GM03348 (cell line): ENCODE measurements around the gene ZBTB7C.
"Not testable (repeated sequence)": the region's sequence is repeated elsewhere in the genome, so short reads cannot be mapped to it uniquely, and the experiment has no call there.

Experiments
- DNase-seq: peaks from one replicate; pipeline ENCODE4 v3.0.0; 2012; ENCODE audit warnings: low spot score

ZBTB7C gene

DNA sequence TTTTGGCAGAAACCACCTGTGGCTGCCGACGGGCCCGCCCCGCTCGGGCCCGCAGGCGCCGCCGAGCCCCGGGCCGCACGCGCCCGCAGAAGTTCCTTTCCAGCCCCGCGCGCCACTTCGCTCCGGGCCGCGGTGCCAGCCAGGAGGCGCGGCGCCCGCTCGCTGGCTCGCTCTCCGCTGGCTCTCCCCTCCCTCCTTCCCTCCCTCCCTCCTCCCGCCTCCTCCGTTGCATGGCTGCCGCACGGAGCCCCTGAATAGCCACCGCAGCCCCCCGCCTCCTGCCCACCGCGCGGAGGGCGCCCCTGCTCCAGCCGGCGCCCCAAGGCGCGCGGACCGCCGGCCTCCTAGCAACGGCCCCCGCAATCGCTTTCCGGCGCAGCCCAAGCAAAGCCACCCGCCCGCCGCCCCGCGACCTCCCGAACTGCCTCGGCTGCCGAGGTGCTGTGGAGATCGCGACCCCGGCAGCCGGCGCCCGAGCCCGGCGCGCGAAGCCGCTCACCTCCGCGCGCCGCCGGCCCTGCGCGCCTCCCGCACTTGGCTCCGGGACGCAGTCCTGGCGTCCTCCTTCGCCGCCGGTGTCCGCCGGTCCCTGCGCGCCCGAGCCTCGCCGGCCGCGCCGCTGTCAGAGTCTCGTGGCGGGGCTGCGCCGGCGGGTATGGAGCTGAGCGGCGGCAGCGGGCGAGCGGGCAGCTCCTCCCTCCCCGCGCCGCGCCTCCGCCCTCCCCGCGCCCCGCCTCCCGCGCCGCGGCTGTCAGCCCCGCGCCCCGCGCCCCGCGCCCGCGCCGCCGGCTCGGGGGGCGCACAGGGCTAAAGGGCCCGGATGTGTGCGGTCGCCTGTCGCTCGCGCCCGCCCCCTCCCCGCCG lies at the start of gene ZBTB7C:
Gene ZBTB7C, minus strand, starts transcription at position 657 of the 864 bp plus-strand sequence.
- DNase-seq, result peak; percentile 77

GRCh38 chr18:48456838-48457237 lies 47.7 kb upstream of the ZBTB7C start:
- DNase-seq, result no peak

DNA sequence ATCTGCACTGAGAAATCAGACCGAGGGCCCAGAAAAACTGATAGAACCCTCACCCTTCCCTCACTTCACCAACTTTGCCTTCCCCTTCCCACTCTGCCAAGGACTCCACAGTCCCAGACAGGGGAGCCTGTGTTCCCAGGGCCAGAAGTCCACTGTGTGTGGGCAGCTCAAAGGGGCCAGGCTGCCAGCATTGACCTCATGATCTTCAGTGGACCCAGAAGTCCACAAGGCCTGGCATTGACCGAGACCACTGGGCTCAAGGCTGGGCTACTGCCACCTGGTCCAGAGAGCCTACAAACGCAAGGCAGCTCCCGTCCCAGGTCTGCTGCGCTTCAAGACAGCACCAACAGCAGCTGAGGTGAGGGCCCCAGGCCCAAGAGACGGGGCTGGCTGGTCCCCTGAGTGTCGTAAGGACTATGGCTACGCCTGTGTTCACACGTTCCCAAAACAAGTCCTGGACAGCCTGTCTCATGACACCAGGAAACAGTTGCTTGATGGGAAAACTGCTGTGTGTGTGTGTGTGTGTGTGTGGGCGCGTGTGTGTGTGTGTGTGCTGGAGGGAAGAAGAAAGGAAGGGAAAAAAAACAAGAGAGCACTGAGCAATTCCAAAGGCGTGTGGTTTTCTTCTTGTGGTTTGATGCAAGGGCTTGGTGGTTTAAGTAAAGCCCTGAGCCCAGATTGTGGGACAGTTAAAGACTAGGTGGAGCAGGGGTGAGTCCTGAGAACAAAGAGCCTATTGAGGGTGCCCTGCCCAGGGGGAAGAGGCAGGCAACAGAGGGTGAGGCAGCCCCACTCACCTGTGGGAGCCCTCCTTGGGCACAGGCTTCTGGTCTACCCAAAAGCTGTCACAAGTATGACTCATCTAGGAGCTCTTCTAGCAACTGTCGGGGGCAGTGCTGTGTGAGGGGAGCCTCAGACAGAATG lies 46.6 kb upstream of the ZBTB7C start:
- DNase-seq, result peak; percentile 76

DNA sequence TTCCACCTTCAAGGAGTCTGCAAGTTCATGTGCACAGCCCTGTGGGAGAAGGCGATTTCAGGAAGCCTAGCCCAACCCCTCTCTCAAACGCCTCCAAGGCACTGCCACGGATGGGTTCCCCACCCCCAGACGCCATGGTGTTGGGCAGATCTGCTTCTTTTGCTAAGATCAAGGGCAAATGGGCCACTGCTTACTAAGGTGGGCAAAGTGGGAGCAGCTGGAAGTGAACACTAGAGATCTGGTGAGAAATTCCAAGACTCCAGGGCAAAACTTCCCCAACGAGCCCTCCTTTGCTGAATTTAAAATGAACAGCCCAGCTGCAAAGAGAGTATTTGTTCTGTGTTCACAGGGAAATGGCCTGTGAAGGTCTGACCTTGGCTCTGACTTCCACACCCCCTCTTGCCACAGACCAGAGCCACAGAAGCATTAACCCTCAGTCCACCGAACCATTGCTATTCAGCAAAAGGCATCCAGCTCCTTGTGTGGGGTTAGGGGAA lies 45.1 kb upstream of the ZBTB7C start:
- DNase-seq, result no peak

- DNase-seq, result no peak
Observed at GRCh38 chr18:48453330-48454066, 44.3 kb upstream of the ZBTB7C start.

GRCh38 chr18:48452861-48453323 lies 43.7 kb upstream of the ZBTB7C start:
- peak; percentile 56 for DNase-seq

DNA sequence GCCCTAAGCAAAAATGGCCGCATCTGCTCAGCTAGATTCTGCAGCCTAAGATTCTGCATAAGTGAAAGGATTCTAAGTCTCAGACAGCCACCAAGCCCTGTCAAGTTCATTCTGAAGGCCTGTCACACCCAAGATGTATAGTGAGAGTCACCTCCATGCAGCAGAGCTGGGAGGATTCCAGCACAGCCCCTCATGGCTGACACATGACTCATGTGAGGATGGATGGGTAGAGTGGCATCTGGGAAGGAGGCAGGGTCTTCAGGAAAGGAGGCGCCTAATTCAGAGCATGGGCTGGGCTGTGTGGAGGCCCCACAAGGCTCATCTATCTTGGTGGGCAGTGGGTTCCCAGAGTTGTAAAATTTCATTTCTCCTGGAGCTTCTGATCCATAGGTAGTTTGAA lies 41.5 kb upstream of the ZBTB7C start:
- DNase-seq, result no peak

- DNase-seq, result peak; percentile 89
Observed at GRCh38 chr18:48446582-48447225, 37.5 kb upstream of the ZBTB7C start.

DNA sequence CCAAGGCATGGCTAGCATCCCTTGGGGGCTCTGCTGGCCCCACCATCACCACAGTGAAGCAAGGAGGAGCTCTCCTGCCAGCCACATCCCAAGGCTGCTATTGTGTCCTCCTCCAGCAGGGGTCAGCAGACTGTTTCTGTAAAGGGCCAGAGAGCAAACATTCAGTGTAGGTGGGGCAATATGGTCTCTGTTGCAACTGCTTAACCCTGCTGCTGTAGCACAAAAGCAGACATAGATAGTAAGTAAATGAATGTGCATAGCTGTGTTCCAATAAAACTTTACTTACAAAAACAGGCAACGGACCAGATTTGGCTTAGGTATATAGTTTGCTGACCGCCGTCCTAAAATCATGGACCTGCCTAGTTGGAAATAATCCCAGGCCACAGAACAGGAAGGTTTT lies 36.4 kb upstream of the ZBTB7C start:
- DNase-seq, result peak; percentile 81

- DNase-seq, result no peak
Observed at GRCh38 chr18:48442761-48443160, 33.6 kb upstream of the ZBTB7C start.

DNA sequence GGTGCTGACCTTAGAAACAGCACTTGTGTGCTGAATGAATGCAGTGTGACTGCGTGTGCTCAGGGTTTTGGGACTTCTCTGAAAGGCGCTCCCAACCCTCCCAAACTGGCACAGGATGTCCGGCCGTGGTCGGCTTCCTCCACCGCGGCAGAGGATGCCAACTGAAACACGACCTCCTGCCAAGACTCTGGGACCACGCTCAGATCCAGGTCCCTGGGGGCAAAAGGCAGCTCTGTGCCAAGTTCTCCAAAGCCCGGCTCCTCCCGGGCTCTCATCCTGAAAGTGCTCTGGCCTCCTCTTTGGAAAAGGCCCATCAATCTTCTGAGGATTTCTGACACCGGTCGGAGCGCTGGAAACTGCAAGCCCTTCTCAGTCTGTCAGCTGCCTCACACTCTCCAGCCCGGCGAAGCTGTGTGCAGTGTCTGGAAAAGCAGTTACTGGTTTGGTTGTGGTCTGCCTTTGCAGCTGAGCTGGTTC lies 32.3 kb upstream of the ZBTB7C start:
- DNase-seq, result peak; percentile 24

DNA sequence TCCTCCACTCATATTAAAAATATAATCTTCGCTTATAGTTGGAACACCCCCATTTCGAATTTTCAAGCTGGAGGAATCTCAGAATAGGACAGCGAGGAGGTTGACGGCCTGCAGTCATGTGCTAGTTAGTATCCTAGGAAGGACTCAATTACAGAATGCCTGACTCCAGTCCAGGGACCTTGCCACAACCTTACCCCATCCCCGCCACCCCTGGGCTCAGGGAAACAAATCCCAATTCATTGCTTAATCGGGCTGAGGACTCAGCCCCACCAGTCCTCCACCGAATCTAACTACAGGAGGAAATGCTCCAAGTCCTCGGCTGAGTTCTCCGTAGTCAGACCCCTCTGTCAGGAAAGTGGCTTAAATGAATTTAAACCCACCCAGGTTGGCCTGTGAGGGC lies 31.7 kb upstream of the ZBTB7C start:
- DNase-seq, result no peak

GRCh38 chr18:48436907-48437306 lies 27.7 kb upstream of the ZBTB7C start:
- DNase-seq, result no peak

GRCh38 chr18:48434382-48434781 lies 25.2 kb upstream of the ZBTB7C start:
- not testable (repeated sequence) for DNase-seq

- DNase-seq, result no peak
Observed at GRCh38 chr18:48433541-48433940, 24.4 kb upstream of the ZBTB7C start.

GRCh38 chr18:48430150-48430549 lies 21.0 kb upstream of the ZBTB7C start:
- DNase-seq, result no peak

GRCh38 chr18:48428475-48429177 lies 19.4 kb upstream of the ZBTB7C start:
- DNase-seq, result no peak

GRCh38 chr18:48422947-48423378 lies 13.8 kb upstream of the ZBTB7C start:
- no peak for DNase-seq

DNA sequence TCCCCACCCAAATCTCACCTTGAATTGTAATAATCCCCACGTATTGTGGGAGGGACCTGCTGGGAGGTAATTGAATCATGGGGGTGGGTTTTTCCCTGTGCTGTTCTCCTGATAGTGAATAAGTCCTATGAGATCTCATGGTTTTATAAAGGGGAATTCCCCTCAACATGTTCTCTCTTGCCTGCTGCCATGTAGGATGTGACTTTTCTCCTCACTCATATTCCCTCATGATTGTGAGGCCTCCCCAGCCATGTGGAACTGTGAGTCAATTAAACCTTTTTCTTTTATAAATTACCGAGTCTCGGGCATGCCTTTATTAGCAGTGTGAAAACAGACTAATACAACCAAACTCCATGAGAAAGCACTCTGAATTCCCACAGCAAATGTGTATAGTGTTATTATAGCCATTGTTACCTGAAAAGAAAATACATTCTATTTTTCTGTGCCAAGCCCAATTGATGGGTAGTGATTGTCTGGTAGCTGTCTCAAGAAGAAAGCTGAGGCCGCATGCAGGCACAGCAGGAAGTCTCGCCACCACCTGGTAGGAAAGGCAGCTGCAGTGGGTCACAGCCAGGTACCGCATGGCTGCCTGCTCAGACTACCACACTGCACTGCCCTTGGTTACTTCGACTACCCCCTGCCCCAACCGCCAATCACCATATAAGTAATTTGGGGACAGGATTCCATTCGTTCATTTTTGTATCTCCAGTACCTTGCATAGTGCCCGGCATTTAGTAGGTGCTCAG lies 10.3 kb upstream of the ZBTB7C start:
- no peak for DNase-seq
